Activated naive CD8-positive, alpha-beta T cell treated with anti-CD3 and anti-CD28 coated beads, Interleukin-2, amount 50 U/mL, for 16 hours (primary cell): ENCODE data around the gene FBXO31.

Experiments used
- DNase-seq: peaks from one replicate; pipeline ENCODE4 v3.0.0-alpha.2; 2020; ENCODE audit warnings: low read depth, low spot score

The FBXO31 gene, protein sequence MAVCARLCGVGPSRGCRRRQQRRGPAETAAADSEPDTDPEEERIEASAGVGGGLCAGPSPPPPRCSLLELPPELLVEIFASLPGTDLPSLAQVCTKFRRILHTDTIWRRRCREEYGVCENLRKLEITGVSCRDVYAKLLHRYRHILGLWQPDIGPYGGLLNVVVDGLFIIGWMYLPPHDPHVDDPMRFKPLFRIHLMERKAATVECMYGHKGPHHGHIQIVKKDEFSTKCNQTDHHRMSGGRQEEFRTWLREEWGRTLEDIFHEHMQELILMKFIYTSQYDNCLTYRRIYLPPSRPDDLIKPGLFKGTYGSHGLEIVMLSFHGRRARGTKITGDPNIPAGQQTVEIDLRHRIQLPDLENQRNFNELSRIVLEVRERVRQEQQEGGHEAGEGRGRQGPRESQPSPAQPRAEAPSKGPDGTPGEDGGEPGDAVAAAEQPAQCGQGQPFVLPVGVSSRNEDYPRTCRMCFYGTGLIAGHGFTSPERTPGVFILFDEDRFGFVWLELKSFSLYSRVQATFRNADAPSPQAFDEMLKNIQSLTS

DNA sequence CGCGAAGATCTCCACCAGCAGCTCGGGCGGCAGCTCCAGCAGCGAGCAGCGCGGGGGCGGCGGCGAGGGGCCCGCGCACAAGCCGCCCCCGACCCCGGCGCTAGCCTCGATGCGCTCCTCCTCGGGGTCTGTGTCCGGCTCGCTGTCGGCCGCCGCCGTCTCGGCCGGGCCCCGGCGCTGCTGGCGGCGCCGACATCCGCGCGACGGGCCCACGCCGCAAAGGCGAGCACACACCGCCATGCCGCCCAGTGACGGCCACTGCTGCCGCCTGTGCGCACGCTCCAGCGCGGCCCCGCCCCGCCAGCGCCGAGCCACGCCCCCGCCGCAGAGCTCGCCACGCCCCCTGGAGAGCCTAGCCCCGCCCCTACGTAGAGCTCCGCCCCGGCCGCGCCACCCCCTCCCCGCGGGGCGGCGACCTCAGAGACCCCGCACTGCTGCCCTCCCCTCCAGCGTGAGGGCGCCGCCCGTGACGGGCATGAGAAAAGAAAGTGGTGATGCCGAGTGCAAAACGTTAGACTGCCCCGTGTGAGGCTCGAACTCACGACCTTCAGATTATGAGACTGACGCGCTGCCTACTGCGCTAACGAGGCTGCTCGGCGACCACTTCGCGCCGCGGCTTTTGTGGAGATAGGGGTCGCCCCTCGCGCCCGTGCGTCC lies at the start of gene FBXO31:
Gene FBXO31 (minus strand): TSS at position 272 of the 657 bp plus-strand sequence. CDS start 32 bp downstream, at position 240.
- peak; percentile 86 for DNase-seq

DNA sequence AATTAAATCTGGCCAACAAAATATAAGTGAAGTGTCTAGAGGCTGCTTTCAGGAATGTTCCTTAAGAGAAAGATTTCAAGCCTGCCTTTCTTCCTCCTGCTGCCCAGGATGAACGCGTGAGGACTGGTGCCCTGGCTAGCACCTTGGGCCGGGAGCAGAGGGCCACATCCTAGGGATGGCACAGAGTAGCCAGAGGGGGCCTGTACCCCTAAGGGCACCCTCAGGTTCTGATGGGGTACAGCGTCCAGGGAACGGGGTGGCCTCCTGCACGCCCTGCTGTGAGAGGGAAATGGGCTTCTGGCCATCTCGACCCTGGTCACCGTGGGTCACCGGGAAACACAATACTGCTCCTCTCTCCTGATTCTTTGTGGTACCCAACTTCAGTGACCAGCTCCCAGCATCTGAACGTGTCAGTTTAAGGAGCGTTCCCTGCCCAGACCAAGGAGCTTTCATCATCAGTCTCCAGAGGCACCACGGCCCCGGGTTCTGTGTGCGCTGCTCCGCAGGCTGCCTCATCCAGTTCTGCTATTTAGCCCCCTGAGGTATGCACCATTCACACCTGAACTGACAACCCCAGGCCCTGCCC lies 48.8 kb upstream of the FBXO31 start:
- DNase-seq = no peak

DNA sequence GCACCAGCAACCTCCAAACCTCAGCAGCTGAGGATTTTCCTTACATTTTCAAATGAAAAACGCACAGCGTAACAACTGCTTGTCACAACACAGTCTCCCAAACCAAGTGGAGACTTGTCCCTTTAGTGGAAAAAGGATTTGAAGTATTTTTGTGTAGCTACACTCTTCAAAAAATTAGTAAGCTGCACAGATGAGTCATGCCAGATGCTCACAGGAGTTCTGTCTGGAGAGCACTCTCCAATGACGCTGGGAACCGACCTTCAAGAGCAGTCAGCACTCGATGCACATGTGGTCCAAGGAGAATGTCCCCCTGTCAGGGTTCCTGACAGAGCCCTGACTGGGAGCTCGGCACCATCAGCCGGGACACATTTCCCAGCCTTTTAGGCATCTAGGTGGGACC lies 48.4 kb upstream of the FBXO31 start:
- no peak for DNase-seq

DNA sequence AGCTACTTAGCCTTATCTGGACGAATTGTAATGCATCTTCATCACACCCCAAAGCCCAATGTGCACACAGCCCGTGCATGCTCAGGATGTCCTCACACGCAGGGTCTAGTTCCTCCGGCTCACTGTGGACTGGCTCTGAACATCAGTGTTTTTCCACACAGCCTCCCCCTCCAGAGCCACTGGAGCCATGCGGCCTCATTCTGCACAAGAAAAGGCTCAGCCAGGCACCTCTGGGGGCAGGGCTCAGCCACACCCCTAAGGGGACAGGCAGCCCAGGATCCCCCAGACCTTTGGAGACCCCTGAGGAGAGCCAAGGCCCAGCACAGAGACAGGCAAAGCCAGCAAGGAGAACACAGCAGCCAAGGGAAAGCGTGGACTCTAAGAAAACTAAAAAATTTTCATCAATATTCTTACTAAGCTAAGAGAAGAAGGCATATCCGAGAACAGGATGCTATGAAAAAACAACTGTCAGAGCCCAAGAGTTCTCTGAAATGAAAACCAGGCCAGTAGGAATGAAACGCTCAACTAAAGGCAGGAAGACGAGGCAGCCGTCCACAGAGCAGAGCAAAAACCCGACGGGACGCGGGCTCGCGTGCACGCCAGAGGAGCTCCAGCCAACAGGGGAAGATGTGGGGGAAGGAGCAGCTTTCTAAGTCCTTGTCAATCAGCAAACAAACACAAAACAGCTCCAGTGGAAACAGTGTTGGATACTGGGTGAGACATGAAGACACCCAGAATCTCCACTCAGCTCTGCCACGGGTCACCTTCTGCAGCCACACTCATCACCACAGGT lies 43.0 kb upstream of the FBXO31 start:
- no peak for DNase-seq

DNA sequence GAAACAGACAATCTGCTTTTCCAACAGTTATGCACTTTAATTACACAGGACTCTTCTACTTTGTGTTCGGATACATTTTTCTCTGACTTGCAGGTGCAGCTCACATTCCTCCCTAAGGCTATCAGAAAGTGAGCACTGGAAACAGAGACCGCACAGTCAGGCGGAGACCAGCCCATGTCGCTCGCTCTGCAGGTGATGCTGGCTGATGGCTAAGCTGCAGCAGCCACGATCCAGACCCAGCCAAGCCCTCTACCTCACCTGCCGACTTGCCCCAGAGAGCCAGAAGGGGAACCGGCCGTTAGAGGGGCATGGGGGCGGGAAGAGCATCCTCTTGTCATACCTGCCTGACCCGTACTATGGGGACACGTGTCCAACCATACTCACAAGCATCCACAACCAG lies 42.4 kb upstream of the FBXO31 start:
- DNase-seq = no peak

DNA sequence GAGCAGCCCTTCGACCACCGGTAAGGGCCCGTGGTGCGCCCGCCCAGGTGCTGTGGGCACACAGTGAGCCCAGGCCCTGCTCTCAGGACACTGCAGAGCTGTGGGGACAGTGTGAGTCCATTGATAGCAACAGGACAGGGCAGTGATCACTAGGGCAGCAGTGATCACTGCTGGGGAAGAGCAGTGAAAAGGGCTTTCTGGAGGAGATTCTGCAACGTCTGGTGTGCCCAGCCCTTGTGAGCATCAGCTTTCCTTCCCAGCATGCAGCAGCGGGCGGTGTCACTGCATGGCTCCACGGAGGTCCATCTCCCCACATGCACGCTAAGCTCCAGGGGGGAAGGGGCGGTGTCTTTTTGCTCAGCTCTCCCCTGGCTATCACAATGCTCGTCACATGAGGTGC lies 40.7 kb upstream of the FBXO31 start:
- no peak for DNase-seq

DNA sequence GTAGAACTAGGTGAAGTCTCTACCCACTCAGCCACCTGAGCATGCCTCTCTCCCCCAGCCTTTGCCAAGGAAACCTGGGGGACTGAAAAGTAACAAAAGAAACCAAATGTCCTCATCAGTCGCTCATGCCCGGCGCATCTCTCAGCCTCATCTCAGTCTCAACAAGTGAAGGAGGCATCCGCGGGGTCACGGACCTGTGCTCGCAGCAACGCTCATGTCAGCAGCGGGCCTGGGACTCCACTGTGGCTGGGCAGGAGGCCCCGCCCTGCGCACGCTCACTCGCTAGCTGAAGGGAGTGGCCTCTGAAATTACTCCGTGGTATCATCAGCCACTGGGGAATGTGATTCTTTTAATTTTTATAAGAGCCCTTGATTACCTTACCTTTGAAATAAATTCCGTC lies 39.9 kb upstream of the FBXO31 start:
- DNase-seq = no peak

DNA sequence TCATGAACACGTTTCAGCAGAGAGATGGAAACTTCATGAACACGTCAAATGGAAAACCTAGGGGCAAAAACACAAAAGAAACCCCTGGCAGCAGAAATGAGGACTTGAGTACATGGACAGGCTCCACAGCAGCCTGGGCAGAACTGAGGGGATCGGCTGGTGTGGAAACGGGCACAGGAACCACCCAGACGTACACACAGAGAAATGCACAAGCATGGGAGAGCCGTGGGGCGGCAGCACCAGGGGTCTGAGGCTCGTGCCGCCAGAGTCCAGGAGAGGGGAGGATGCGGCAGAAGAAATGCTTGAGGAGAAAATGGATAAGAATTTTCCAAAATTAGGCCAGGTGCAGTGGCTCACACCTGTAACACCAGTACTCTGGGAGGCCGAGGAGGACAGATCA lies 38.5 kb upstream of the FBXO31 start:
- DNase-seq = no peak

DNA sequence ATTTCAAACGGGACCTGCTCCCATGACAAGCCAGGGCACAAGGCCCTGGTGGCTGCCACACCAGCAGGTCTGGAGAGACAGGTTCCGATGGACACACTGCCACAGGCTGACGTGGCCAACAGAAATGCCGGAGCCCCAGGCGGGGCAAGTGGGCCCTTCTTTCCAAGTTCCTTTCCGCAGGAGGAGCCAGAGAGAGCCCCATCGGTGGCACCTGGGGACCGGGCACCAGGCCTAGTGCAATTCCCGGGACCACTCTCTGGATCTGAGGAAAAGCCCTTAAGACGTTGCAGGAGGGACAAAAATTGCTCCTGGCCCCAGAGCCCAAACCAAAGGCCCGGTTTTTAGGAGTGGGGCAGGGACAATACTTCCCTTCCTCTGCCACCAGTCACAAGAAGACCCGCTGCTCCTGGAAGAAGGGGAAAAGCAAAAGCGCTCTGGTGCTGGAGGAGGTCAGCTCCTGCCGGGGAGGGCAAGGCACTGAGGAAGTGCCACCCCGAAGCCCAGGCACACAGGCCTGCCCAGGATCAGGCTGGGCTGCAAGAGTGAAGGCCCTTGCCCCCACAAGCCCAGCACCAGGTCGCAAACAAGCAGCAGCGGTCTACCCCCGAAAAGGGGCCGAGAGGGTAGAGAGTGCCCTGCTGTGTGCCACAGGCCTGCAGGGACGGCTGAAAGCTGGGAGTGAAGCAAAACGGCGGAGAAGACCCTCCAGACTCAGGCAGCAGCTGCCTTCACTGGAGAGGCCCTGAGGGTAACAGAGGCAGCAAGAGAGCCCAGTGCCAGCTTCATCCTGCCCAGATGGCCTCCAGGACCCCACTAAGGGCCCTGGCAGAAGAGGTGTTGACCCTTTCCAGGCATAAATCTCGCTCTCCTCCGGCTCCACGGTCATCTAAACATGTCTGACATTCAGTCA lies 37.7 kb upstream of the FBXO31 start:
- DNase-seq = no peak

DNA sequence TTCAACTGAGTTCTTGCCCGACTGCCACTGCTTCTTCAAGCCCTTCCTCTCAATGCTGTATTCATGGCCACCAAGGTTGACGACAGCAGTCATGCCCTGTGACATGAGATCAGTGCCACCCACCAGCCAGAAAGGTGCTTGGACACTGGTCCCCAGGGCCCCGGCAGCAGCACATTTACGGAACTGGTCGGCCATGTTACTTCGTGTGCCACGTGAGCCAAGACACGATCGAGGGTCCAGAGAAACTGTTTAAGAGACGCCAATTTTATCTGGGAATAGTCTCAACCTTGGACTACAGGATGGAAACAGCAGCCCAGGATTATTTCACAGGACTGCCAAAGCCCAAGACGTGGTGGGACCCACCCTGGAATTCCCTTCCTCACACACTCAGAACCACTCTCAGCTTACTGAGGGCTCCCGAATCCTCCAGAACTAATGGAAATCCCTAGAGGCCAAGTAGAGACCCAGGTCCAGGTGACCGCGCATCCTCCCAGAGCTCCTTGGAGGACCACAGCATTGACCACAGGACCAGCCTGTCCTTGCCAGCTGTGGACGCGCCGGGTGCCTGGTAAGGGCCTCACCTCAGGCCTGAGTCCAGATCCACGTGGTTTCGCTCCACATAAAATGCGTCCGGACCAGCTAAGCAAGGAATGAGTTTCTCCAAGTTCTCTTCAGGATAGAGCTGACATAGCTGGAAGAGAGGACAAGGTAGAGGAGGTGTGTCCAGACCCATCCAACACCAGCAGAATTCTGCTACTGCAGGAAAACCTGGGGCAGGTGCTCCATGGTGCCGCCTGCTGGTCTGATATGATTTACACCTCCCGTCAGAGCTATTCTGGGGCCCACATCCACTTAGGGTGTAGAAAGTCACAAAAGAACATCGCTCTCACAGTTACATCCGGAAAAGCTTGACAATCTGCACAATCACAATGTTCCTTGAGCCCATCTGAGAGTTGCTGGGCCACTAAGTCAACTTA lies 36.7 kb upstream of the FBXO31 start:
- no peak for DNase-seq

DNA sequence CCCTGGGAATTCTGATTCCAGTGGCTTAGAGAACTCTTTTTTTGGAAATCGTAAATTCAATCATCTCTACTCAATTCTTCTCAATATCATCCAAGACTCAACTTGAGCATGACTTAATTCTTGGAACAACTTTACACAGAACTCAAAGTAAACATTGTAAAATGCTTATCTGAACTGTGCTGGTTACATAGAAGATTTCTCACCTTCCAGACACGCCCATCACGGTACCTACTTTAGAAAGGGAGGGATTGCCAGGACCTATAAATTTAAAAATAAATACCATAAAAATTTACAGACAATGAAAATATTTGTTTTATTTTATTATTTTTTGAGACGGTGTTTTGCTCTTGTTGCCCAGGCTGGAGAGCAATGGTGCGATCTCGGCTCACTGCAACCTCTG lies 35.1 kb upstream of the FBXO31 start:
- DNase-seq = no peak

DNA sequence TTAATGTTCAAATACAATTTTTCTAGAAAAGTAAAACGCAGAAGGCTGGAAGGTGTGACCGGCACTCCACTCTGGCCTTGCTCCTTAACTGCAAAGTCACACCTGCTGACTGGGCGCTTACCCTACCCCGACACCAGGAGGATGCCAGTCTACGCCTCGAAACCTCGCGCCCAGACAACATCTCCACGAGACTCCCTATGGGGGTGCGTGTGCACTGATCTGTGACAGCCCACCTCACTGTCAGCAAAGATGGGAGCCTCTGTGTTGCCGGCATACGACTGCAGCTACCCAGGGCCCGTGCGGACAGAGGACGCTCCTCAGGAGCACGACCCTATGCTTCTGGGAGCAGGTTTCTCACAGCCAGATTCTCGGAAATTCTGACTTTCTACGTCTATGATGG lies 34.6 kb upstream of the FBXO31 start:
- DNase-seq = no peak

DNA sequence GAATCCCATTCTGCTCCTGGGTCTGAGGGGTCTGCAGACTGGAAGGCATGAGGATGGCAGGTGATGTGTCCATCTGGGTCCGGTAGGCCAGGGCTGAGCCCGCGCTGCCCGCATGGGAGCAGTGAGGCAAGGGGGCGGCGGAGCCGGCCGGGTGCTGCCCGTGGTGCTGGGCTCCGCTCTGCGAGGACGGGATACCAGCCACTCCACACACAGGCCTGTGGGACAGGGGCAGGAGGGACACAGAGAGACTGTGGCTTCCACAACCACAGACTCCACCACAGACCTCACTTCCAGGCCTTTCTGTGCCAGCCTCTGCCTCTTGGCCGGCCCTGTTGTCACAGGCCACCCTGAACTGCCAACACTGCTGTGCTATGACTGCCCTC lies 33.9 kb upstream of the FBXO31 start:
- no peak for DNase-seq

DNA sequence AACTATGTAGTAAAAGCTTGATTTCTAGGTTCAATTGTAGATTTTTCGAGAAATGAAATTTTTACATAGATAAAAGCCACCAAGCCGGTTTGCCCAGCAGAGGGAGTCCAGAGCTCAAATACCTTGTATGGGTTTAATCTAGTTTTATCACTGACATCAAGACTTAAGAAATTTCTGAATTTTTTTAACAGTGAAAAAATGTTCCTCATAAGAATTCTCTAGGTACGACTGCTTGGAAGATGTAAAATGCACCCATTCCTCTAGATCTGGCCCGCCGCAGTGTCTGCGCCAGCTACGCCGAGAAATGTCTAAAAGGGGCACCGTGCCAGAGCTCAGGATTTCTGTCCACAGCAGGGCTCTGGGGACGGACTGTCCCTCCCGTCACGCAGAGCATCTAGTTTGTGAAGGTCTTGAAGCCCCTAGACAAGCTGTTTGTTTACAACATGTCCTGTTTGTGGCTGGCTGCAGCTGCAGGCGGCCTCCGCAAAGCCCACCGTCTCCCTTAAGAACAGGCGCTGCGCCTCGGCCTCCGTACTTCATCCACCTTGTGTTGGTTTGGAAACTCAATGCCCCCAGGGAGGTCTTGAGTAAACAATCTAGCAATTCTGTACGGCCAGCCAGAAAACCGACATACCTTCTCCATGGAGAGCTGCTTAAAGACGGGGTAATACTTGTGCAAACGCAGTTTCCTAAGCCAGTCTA lies 33.4 kb upstream of the FBXO31 start:
- no peak for DNase-seq

DNA sequence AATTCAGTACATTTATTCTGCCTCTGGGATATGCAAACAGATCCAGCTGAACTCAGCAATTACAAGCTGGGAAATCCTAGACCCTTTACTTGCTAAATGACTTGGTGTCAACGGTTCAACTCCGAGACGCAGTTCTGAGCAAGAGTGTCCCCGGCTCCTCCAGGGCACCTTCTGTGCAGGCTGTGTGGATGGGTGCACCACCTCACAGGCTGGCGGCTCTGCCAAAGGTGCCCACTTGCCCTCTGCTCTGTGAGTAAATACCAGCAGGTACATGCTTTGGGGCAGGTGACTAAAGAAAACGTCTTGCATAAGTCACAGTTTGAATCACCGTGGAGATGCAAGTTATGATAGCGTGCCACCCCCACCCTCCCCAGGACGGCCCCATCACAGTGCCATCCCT lies 31.9 kb upstream of the FBXO31 start:
- no peak for DNase-seq

DNA sequence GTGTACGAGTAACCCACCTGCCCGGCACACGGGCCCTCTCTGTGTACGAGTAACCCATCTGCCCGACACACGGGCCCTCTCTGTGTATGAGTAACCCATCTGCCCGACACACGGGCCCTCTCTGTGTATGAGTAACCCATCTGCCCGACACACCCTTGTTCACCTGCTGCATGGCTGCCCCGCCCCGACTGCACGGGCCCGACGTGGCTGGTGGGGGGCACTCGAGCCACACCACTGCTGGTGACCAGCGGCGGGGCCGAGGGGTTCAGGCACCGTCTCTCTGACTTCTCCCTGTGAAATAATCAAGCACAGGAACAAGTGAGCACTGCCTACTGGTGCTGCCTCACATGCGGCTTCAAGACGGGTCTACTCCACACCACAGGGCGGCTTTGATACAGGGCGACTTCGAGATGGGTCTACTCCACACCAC lies 30.7 kb upstream of the FBXO31 start:
- DNase-seq = no peak

DNA sequence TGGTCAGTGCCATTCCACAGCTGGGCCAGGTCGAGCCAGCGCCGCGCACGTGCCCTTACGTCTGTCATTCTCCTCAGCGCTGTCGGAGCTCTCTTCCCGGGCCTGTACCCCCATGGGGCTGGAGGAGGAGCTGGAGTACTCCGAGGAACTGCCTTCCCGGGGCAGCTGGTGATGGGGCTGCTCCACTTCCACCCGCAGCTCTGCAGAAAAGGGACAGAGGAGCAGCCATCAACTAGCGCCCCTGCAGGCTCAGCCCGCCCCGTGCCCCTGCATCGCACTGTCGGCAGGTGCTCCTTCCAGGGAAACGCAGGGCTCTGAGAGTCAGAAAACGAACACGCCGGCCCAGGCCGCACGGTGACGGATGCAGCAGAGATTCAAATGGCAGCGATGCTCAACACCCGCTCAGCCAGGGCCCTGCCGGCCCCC lies 29.4 kb upstream of the FBXO31 start:
- DNase-seq = no peak

DNA sequence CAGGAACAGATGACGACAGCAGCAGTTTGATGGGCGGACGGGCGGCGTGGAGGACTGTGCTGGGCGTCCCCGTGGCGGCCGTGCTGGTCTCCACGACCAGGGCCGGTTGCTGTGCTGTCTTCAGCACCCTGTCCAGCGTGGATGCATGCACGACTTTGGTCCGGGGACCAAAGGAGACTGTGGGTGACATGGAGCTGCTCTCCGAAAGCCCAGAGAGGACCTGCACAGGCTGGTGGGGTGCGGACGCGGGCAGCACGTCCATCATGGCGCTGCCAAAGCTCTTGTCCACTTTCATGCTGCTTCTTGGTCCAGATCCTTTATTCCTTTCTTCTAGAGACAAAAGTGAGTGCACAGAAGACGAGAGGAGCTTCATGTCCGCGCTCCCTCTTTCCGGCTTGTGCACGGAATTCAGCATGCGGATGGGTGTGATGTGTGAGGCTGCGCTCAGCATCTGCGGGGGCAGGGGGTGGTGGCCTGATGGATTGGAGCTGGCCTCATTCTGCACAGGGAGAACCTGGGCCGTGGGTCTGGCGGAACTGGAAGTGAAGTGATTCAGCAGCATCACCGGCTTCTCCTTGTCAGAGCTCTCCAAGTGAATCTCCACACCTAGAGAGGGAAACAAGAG lies 28.9 kb upstream of the FBXO31 start:
- no peak for DNase-seq
